GM08714 (cell line): Measurements from ENCODE around the gene PADI6.

Experiments used
- H3K4me3 ChIP-seq: fragments of 200-500 bp; sonication (Bioruptor generic); 2 replicates; pipeline ENCODE4 v1.5.1; 2014; ENCODE audit warnings: mild to moderate bottlenecking, low read length, inconsistent platforms
- ZNF274 ChIP-seq: IDR thresholded peaks from 2 replicates; pipeline ENCODE4 v1.6.1; 2012; ENCODE audit warnings: mild to moderate bottlenecking, low read depth, low read length

PADI6 gene

GRCh38 chr1:17440074-17440826 is 68.3 kb downstream of the PADI6 start:
- no peak for TF ChIP-seq ZNF274
- H3K4me3 ChIP-seq: peak overlapping the region; percentile 63; the same call in 1 of the 2 replicates

- TF ChIP-seq ZNF274: no peak
- no peak overlapping the region for H3K4me3 ChIP-seq
Measured at GRCh38 chr1:17440827-17441168, 68.8 kb downstream of the PADI6 start.

GRCh38 chr1:17441265-17441992 is 69.4 kb downstream of the PADI6 start:
- no peak overlapping the region for H3K4me3 ChIP-seq

GRCh38 chr1:17441993-17442357 is 70.0 kb downstream of the PADI6 start:
- TF ChIP-seq ZNF274: no peak
- no peak overlapping the region for H3K4me3 ChIP-seq

More at GRCh38 chr1:17441265-17441992, 69.4 kb downstream of the PADI6 start:
- TF ChIP-seq ZNF274: no peak

GRCh38 chr1:17442841-17443240 is 70.8 kb downstream of the PADI6 start:
- no peak overlapping the region for H3K4me3 ChIP-seq
- TF ChIP-seq ZNF274: no peak

GRCh38 chr1:17447501-17447992 is 75.6 kb downstream of the PADI6 start:
- TF ChIP-seq ZNF274: no peak

More at GRCh38 chr1:17447501-17447992, 75.6 kb downstream of the PADI6 start:
- H3K4me3 ChIP-seq: no peak overlapping the region
